ENCODE measurements around the gene ADARB2. TPM values are rescaled to one million over a fixed set of nuclear protein-coding genes. Genes with fewer than 3 reads are reported as not detected.

Gene ADARB2
- total RNA-seq, 2 donors from 2014 or later = 1.1 to 1.8 TPM

GRCh38 chr10:1199345-1199673 lies 538.0 kb downstream of the ADARB2 start:
- Mint-ChIP-seq H3K4me3 (no peak overlapping the region), H3K9me3 (no peaks in the 10 kb centered on the region), H3K27me3 (ENCODE audit: insufficient read depth) (peaks cover 4% of the 10 kb centered on the region), H3K36me3 (ENCODE audit: low read depth) (no peaks in the 10 kb centered on the region), H3K27ac (no peak overlapping the region), H3K4me1 (peaks cover 15% of the 10 kb centered on the region)
- peaks cover 9% of the 10 kb centered on the region for H3K4me1 ChIP-seq (ENCODE audit: control insufficient read depth, insufficient read depth, low read length)
- TF ChIP-seq, protein P1, sequence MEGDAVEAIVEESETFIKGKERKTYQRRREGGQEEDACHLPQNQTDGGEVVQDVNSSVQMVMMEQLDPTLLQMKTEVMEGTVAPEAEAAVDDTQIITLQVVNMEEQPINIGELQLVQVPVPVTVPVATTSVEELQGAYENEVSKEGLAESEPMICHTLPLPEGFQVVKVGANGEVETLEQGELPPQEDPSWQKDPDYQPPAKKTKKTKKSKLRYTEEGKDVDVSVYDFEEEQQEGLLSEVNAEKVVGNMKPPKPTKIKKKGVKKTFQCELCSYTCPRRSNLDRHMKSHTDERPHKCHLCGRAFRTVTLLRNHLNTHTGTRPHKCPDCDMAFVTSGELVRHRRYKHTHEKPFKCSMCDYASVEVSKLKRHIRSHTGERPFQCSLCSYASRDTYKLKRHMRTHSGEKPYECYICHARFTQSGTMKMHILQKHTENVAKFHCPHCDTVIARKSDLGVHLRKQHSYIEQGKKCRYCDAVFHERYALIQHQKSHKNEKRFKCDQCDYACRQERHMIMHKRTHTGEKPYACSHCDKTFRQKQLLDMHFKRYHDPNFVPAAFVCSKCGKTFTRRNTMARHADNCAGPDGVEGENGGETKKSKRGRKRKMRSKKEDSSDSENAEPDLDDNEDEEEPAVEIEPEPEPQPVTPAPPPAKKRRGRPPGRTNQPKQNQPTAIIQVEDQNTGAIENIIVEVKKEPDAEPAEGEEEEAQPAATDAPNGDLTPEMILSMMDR (conservative IDR thresholded peaks at IDR 0.05) = no peak
- no peak overlapping the region for H3K27ac ChIP-seq (ENCODE audit: low read depth, low read length)
- no peak overlapping the region for H3K4me3 ChIP-seq (ENCODE audit: low read length)
- no peaks in the 10 kb centered on the region for H3K36me3 ChIP-seq (ENCODE audit: control insufficient read depth, insufficient read depth, low read length)
- H3K9me3 ChIP-seq (ENCODE audit: control insufficient read depth, low read length) = no peaks in the 10 kb centered on the region
- no peak overlapping the region for H3K9ac ChIP-seq (ENCODE audit: extremely low read depth, low read length, poor library complexity, severe bottlenecking)
- DNase-seq = no peak
- 81 to 84% methylated on average over 8 to 17 of the region's 17 CpGs for WGBS, 2 experiments (ENCODE audit: insufficient coverage in 1 of 2, insufficient read length in 1 of 2)
- no peaks in the 10 kb centered on the region for H3K27me3 ChIP-seq (ENCODE audit: control insufficient read depth, insufficient read depth, low read length, poor library complexity, severe bottlenecking)

- TF ChIP-seq, protein P1 (conservative IDR thresholded peaks at IDR 0.05) = no peak
- peaks cover 9% of the 10 kb centered on the region for H3K4me1 ChIP-seq (ENCODE audit: control insufficient read depth, insufficient read depth, low read length)
- no peak overlapping the region for H3K4me3 ChIP-seq (ENCODE audit: low read length)
- no peaks in the 10 kb centered on the region for H3K9me3 ChIP-seq (ENCODE audit: control insufficient read depth, low read length)
- no peaks in the 10 kb centered on the region for H3K9me3 Mint-ChIP-seq
- DNase-seq = peak; percentile 89
- H3K4me1 Mint-ChIP-seq = peaks cover 18% of the 10 kb centered on the region
- H3K36me3 ChIP-seq (ENCODE audit: control insufficient read depth, insufficient read depth, low read length) = no peaks in the 10 kb centered on the region
- no peaks in the 10 kb centered on the region for H3K27me3 ChIP-seq (ENCODE audit: control insufficient read depth, insufficient read depth, low read length, poor library complexity, severe bottlenecking)
- no peaks in the 10 kb centered on the region for H3K36me3 Mint-ChIP-seq (ENCODE audit: low read depth)
- 47 to 63% methylated on average over 14 to 20 of the region's 20 CpGs for WGBS, 2 experiments (ENCODE audit: insufficient coverage in 1 of 2, insufficient read length in 1 of 2)
- no peak overlapping the region for H3K27ac ChIP-seq (ENCODE audit: low read depth, low read length)
- no peak overlapping the region for H3K27ac Mint-ChIP-seq
- H3K9ac ChIP-seq (ENCODE audit: extremely low read depth, low read length, poor library complexity, severe bottlenecking) = no peak overlapping the region
- no peak overlapping the region for H3K4me3 Mint-ChIP-seq
- H3K27me3 Mint-ChIP-seq (ENCODE audit: insufficient read depth) = peaks cover 4% of the 10 kb centered on the region
These were observed 538.6 kb downstream of the ADARB2 start for GRCh38 chr10:1198453-1199344.

- WGBS, 2 experiments (ENCODE audit: insufficient coverage in 1 of 2, insufficient read length in 1 of 2) = 64 to 86% methylated on average over 2 to 6 of the region's 6 CpGs
- H3K4me1 ChIP-seq (ENCODE audit: control insufficient read depth, insufficient read depth, low read length) = peaks cover 9% of the 10 kb centered on the region
- no peak overlapping the region for H3K9ac ChIP-seq (ENCODE audit: extremely low read depth, low read length, poor library complexity, severe bottlenecking)
- no peaks in the 10 kb centered on the region for H3K36me3 ChIP-seq (ENCODE audit: control insufficient read depth, insufficient read depth, low read length)
- TF ChIP-seq, protein P1 (conservative IDR thresholded peaks at IDR 0.05) = no peak
- no peak overlapping the region for H3K4me3 ChIP-seq (ENCODE audit: low read length)
- no peaks in the 10 kb centered on the region for H3K9me3 Mint-ChIP-seq
- H3K4me1 Mint-ChIP-seq = peaks cover 21% of the 10 kb centered on the region
- no peaks in the 10 kb centered on the region for H3K9me3 ChIP-seq (ENCODE audit: control insufficient read depth, low read length)
- H3K36me3 Mint-ChIP-seq (ENCODE audit: low read depth) = no peaks in the 10 kb centered on the region
- no peak for DNase-seq
- no peaks in the 10 kb centered on the region for H3K27me3 ChIP-seq (ENCODE audit: control insufficient read depth, insufficient read depth, low read length, poor library complexity, severe bottlenecking)
- H3K27ac ChIP-seq (ENCODE audit: low read depth, low read length) = no peak overlapping the region
- H3K4me3 Mint-ChIP-seq = no peak overlapping the region
- H3K27ac Mint-ChIP-seq = no peak overlapping the region
- peaks cover 4% of the 10 kb centered on the region for H3K27me3 Mint-ChIP-seq (ENCODE audit: insufficient read depth)
These were observed 539.9 kb downstream of the ADARB2 start for GRCh38 chr10:1197384-1197783.
